GM12878 (cell line): ENCODE results near the gene DNASE1L3. TPM values are rescaled to one million over a fixed set of nuclear protein-coding genes. Genes with fewer than 3 reads are reported as not detected.

ENCODE experiments used
- ATAC-seq: fragments of 200-7000 bp; cut with Tn5 transposase; 3 replicates; pipeline ENCODE4 v1.9.1; 2020; ENCODE audit warnings: mild to moderate bottlenecking, moderate library complexity
- BruUV-seq: library from RNA; stranded (reverse); fragments of 400-500 nt; replicated peaks from 2 replicates; lab custom pipeline; 2021; lab: Mats Ljungman, UMichigan
- CTCF ChIA-PET: fragments of 300-600 bp; sonication (Branson Sonifier 250); formaldehyde crosslinking; extraction: SDS; loops from one replicate; lab custom pipeline; 2021; ENCODE audit warnings: inconsistent platforms; lab: Yijun Ruan, JAX
- POLR2A ChIA-PET: fragments of 350-600 bp; formaldehyde crosslinking; extraction: SDS; loops from one replicate; lab custom pipeline; 2021; ENCODE audit warnings: inconsistent platforms; lab: Charles Lee
- RAD21 ChIA-PET: fragments of 300-600 bp; sonication (Branson Sonifier 250); formaldehyde crosslinking; loops from one replicate; lab custom pipeline; 2023; ENCODE audit warnings: antibody characterized with exemption; ENCODE audit not compliant: unreplicated experiment; lab: Charles Lee
- SMC1A ChIA-PET: fragments of 300-600 bp; sonication (Branson Sonifier 250); formaldehyde crosslinking; loops from one replicate; lab custom pipeline; 2023; ENCODE audit not compliant: unreplicated experiment, uncharacterized antibody; lab: Charles Lee
- DNase-seq: peaks from one replicate; pipeline ENCODE4 v3.0.0-alpha.2; 2011; ENCODE audit warnings: low read depth, low spot score
- FAIRE-seq: peaks from 3 replicates; lab custom pipeline; 2011; peaks lifted over from hg19 to GRCh38; lab: Jason Lieb, UNC
- H2AFZ ChIP-seq: 2 replicates; pipeline ENCODE4 v1.6.0; 2011; ENCODE audit warnings: low read depth, low read length, control low read depth; ENCODE audit not compliant: control insufficient read depth
- H3K27ac ChIP-seq: 2 replicates; pipeline ENCODE4 v1.5.1; 2011; ENCODE audit warnings: control low read depth; ENCODE audit not compliant: control insufficient read depth, insufficient read depth
- H3K27me3 ChIP-seq, 2 experiments: replicated peaks in 1 of 2; 2 replicates each; pipeline versions ENCODE4 v1.6.0 to v1.6.1; 2011; ENCODE audit warnings: low read length in 1 of 2; ENCODE audit not compliant: control insufficient read depth in 2 of 2, insufficient read depth in 2 of 2
- H3K36me3 ChIP-seq, 2 experiments: 2 replicates each; pipeline ENCODE4 v1.5.1; 2011; ENCODE audit warnings: low read length in 1 of 2; ENCODE audit not compliant: control insufficient read depth in 2 of 2, insufficient read depth in 2 of 2
- H3K4me1 ChIP-seq: 2 replicates; pipeline ENCODE4 v1.6.1; 2011; ENCODE audit warnings: mild to moderate bottlenecking, low read length, moderate library complexity, mixed read lengths; ENCODE audit not compliant: control insufficient read depth, insufficient read depth
- H3K4me2 ChIP-seq: 2 replicates; pipeline ENCODE4 v1.6.0; 2011; ENCODE audit warnings: control low read depth; ENCODE audit not compliant: control insufficient read depth, insufficient read depth
- H3K4me3 ChIP-seq: fragments of 200-600 bp; sonication (generic); 2 replicates; pipeline ENCODE4 v1.5.1; 2016
- H3K79me2 ChIP-seq: 2 replicates; pipeline ENCODE4 v1.6.0; 2011; ENCODE audit warnings: low read length; ENCODE audit not compliant: control insufficient read depth, insufficient read depth
- H3K9ac ChIP-seq: 2 replicates; pipeline ENCODE4 v1.8.0; 2011; ENCODE audit warnings: low read length, control low read depth, mixed read lengths; ENCODE audit not compliant: control insufficient read depth, insufficient read depth
- H3K9me3 ChIP-seq: replicated peaks from 3 replicates; pipeline ENCODE4 v1.5.1; 2011; ENCODE audit warnings: mild to moderate bottlenecking, low read length; ENCODE audit not compliant: control insufficient read depth, insufficient read depth
- H4K20me1 ChIP-seq: 2 replicates; pipeline ENCODE4 v1.6.0; 2011; ENCODE audit not compliant: control insufficient read depth, insufficient read depth
- BRCA1 ChIP-seq: IDR thresholded peaks from 2 replicates; pipeline ENCODE4 v1.6.1; 2011; ENCODE audit warnings: low read depth, low read length, improper control_type of control experiment
- HCFC1 ChIP-seq: fragments of 150-350 bp; IDR thresholded peaks from 2 replicates; pipeline ENCODE4 v1.6.1; 2014; ENCODE audit warnings: low read length
- KDM1A ChIP-seq: fragments of 200-600 bp; sonication (generic); IDR thresholded peaks from 2 replicates; pipeline ENCODE4 v1.6.1; 2016; ENCODE audit warnings: borderline replicate concordance
- NFYB ChIP-seq: IDR thresholded peaks from 2 replicates; pipeline ENCODE4 v1.6.1; 2011; ENCODE audit warnings: low read depth, mild to moderate bottlenecking, low read length, improper control_type of control experiment, moderate library complexity; ENCODE audit not compliant: insufficient read depth
- RFX5 ChIP-seq: IDR thresholded peaks from 2 replicates; pipeline ENCODE4 v1.6.1; 2011; ENCODE audit warnings: low read depth, low read length, improper control_type of control experiment
- SREBF2 ChIP-seq: IDR thresholded peaks from 2 replicates; pipeline ENCODE4 v1.6.1; 2012; ENCODE audit warnings: mild to moderate bottlenecking, low read length
- TARDBP ChIP-seq: IDR thresholded peaks from 2 replicates; pipeline ENCODE4 v1.6.1; 2016; ENCODE audit warnings: borderline replicate concordance
- TCF7 ChIP-seq: IDR thresholded peaks from 2 replicates; pipeline ENCODE4 v1.6.1; 2014; ENCODE audit warnings: antibody characterized with exemption, borderline replicate concordance
- ZNF207 ChIP-seq: fragments of 450-650 bp; IDR thresholded peaks from 2 replicates; pipeline ENCODE4 v1.6.1; 2014; ENCODE audit warnings: antibody characterized with exemption, mild to moderate bottlenecking, borderline replicate concordance
- ZNF622 ChIP-seq: fragments of 450-650 bp; IDR thresholded peaks from 2 replicates; pipeline ENCODE4 v1.6.1; 2017; ENCODE audit warnings: mild to moderate bottlenecking, inconsistent platforms
- ZZZ3 ChIP-seq: IDR thresholded peaks from 2 replicates; pipeline ENCODE4 v1.6.1; 2011; ENCODE audit warnings: low read depth; ENCODE audit not compliant: control insufficient read depth, insufficient read length
- WGBS: methylation state at CpG from one replicate; pipeline ENCODE4 v1.1.6; 2016; ENCODE audit warnings: low lambda C conversion rate; ENCODE audit not compliant: insufficient replicate concordance, insufficient coverage; ENCODE audit errors: missing lambda C conversion rate; 5-methylcytosine and 5-hydroxymethylcytosine counted together
- in situ Hi-C: fragments of 300-500 bp; cut with MboI; formaldehyde crosslinking; loops from 9 replicates; pipeline ENCODE4 v1.14.3; 2018; ENCODE audit warnings: mixed read lengths
- intact Hi-C: fragments of 100-400 bp; cut with micrococcal nuclease; formaldehyde crosslinking; loops from one replicate; pipeline ENCODE4 v1.14.2; 2022; ENCODE audit not compliant: unreplicated experiment
- polyA plus RNA-seq, 11 experiments: library from polyadenylated mRNA; depleted of rRNA in 4 of 11; unstranded in 6 of 11; stranded (reverse) in 5 of 11; fragments of >200 nt; fragmentation: Nextera tagmentation in 4 of 11; fragmentation: Illumina TruSeq in 1 of 11; extraction: Ambion mirVana in 4 of 11; extraction: Trizol in 1 of 11; gene quantifications; 1 replicate in 1 of 11; 2 replicates in 10 of 11; pipeline versions ENCODE4 v1.2.1 to v1.2.3, GENCODE V29; 2011 to 2016; ENCODE audit warnings: inconsistent platforms in 2 of 11, missing spikeins in 2 of 11, low read depth in 1 of 11
- total RNA-seq, 4 experiments: library from RNA; depleted of rRNA in 3 of 4; stranded (reverse); fragments of >200 nt in 3 of 4; fragmentation: Illumina TruSeq in 1 of 4; extraction: Trizol in 1 of 4; gene quantifications; 2 replicates each; pipeline versions ENCODE4 v1.2.1 to v1.2.3, GENCODE V29; 2013 to 2021
- TF ChIP-seq, protein P1 (sequence below): fragments of 450-650 bp; IDR thresholded peaks from 2 replicates; pipeline ENCODE4 v1.6.1; 2016; ENCODE audit warnings: mild to moderate bottlenecking

DNASE1L3 gene
- total and polyA plus RNA-seq, 10 of the 15 experiments (the other 5 are each of a cell fraction or from before 2014, with no cell fraction given), result 3.2 to 72.1 (median 6.3) TPM

DNA sequence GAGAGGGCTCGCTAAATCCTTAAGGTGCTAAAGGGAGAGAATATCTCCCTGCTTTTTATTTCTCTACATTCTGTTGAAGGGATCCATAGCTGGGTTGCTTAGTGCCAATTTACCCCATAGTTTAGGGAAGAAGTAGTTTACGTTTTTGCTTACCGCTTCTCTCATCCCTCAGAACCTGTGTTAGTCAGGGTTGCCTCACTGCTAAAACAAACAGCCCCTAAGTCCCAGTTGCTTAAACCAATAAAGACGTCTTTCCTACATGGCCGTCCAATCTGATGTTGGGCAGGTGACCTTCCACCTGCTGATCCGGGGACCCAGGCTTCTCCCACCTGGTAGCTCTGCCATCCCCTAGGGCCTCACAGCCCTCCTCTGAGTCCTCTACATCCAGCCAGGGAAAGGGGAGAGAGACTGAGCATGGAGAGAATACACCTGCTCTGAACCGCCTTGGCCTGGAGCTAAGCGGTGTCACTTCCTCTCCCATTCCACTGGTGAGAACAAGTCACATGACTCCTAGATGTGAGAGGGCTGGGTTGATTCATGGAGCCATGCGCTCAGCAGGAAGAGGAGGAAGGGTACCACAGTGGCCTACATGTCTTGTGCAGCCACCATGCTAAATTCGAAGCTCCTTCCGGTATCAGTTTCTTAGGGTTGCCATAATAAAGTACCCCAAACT is 26.3 kb downstream of the DNASE1L3 start:
- Histone ChIP-seq H3K36me3 (no peaks in the 10 kb centered on the region), H4K20me1 (no peaks in the 10 kb centered on the region), H3K27me3 (no peaks in the 10 kb centered on the region), H3K79me2 (no peaks in the 10 kb centered on the region), H3K9ac (no peak overlapping the region), H3K4me2 (no peak overlapping the region), H3K27ac (no peak overlapping the region), H3K4me3 (no peak overlapping the region), H2AFZ (no peak overlapping the region), H3K9me3 (no peaks in the 10 kb centered on the region), H3K4me1 (peaks cover 3% of the 10 kb centered on the region; the same call in 1 of the 2 replicates)
- no peak for FAIRE-seq
- 0 out of 2 replicates have a peak, but pooled peaks have one; percentile 30 for TF ChIP-seq NFYB
- TF ChIP-seq TCF7, result no peak
- ChIA-PET CTCF (interaction anchor here (1.2 to 25.2 kb wide), 5 partner anchors 30 to 231 kb away, joined by 3 to 655 read pairs (median 9); partner anchors contain the start of genes DNASE1L3, HTD2 and RPP14), RAD21 (interaction anchor here (1.4 to 4.3 kb wide), 4 partner anchors 19 to 122 kb away, joined by 3 to 30 read pairs (median 12); partner anchors contain the start of genes HTD2 and RPP14), SMC1A (interaction anchor here (0.8 to 9.6 kb wide), 6 partner anchors 9 to 234 kb away, joined by 3 to 191 read pairs (median 4); no protein-coding TSS in a partner anchor), POLR2A (interaction anchor here (0.7 kb wide), 1 partner anchor 405 kb away, joined by 3 read pairs; no protein-coding TSS in a partner anchor)
- WGBS, result 92% methylated on average over 11 of the region's 11 CpGs
- BruUV-seq, result no TSS peak
- intact Hi-C loops, result no loop called here
- ATAC-seq, result no peak
- no peak for DNase-seq
- in situ Hi-C loops, result loop anchor here (5.0 to 10.0 kb wide), 3 partner anchors 228 to 440 kb away; no protein-coding TSS in a partner anchor

DNA sequence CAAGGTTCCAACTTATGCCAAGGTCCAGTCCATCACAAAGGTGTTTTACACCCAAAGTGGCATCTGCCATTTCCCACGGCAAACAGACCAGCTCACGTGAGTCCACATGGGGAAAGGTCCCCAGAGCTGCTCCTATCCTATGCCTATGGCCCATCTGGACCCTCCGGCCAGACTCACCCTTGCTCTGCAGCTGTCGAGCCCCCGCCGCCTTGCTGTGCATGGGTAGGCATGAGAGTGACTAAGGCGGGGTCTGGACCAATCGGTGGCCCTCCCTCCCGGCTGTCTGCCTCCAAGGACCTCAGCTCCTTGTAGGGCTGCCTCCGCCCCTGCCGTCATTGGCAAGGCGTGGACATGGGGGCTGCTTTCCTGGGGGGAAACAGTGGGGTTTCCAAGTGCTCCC is 26.9 kb downstream of the DNASE1L3 start:
- H2AFZ ChIP-seq, result no peak overlapping the region
- H3K9me3 ChIP-seq, result no peaks in the 10 kb centered on the region
- no peaks in the 10 kb centered on the region for H3K36me3 ChIP-seq
- ChIA-PET CTCF (interaction anchor here (1.2 to 25.2 kb wide), 5 partner anchors 30 to 232 kb away, joined by 3 to 655 read pairs (median 9); partner anchors contain the start of genes DNASE1L3, HTD2 and RPP14), RAD21 (interaction anchor here (1.4 to 4.3 kb wide), 4 partner anchors 18 to 122 kb away, joined by 3 to 30 read pairs (median 12); partner anchors contain the start of genes HTD2 and RPP14), SMC1A (interaction anchor here (0.8 to 9.6 kb wide), 4 partner anchors 35 to 234 kb away, joined by 3 to 191 read pairs (median 4); no protein-coding TSS in a partner anchor), POLR2A (no interaction called here)
- DNase-seq, result no peak
- intact Hi-C loops, result no loop called here
- in situ Hi-C loops, result loop anchor here (5.0 to 10.0 kb wide), 3 partner anchors 228 to 441 kb away; no protein-coding TSS in a partner anchor
- ATAC-seq, result no peak
- FAIRE-seq, result no peak
- no peak overlapping the region for H3K4me2 ChIP-seq
- no peak overlapping the region for H3K4me3 ChIP-seq
- no peak overlapping the region for H3K27ac ChIP-seq
- peaks cover 5% of the 10 kb centered on the region for H3K4me1 ChIP-seq
- WGBS, result 63% methylated on average over 11 of the region's 12 CpGs
- no peaks in the 10 kb centered on the region for H3K27me3 ChIP-seq
- no peaks in the 10 kb centered on the region for H3K79me2 ChIP-seq
- H4K20me1 ChIP-seq, result no peaks in the 10 kb centered on the region
- H3K9ac ChIP-seq, result no peak overlapping the region
- no TSS peak for BruUV-seq
- TF ChIP-seq RFX5, result no peak
- no peak for TF ChIP-seq KDM1A
- TF ChIP-seq SREBF2, result no peak
- no peak for TF ChIP-seq ZNF622
- no peak for TF ChIP-seq HCFC1
- TF ChIP-seq, protein P1, sequence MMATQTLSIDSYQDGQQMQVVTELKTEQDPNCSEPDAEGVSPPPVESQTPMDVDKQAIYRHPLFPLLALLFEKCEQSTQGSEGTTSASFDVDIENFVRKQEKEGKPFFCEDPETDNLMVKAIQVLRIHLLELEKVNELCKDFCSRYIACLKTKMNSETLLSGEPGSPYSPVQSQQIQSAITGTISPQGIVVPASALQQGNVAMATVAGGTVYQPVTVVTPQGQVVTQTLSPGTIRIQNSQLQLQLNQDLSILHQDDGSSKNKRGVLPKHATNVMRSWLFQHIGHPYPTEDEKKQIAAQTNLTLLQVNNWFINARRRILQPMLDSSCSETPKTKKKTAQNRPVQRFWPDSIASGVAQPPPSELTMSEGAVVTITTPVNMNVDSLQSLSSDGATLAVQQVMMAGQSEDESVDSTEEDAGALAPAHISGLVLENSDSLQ, result no peak
- TF ChIP-seq ZZZ3, result no peak
- no peak for TF ChIP-seq ZNF207
- no peak for TF ChIP-seq BRCA1
- no peak for TF ChIP-seq TARDBP
